Measurements from ENCODE around the gene ARHGEF19. TPM values are rescaled to one million over a fixed set of nuclear protein-coding genes. Genes with fewer than 3 reads are reported as not detected.

Gene ARHGEF19
- total and polyA plus RNA-seq, 8 donors: 10.4 to 67.7 (median 56.5) TPM

GRCh38 chr1:16208270-16208987, 4.0 kb downstream of the ARHGEF19 start:
- Histone ChIP-seq H3K27ac (no peak overlapping the region), H3K27me3 (no peaks in the 10 kb centered on the region), H3K4me1 (peaks cover 6 to 22% of the 10 kb centered on the region in 2 donors), H3K9me3 (no peaks in the 10 kb centered on the region), H3K4me3 (no peak overlapping the region), H3K36me3 (no peaks in the 10 kb centered on the region)
- DNase-seq: peak in 1 of 4 donors; percentile 68
- no peak for TF ChIP-seq CTCF (IDR thresholded peaks at IDR 0.05)
- intact Hi-C loops (cut with DNase I): no loop called here
- no peak for ATAC-seq

- no peak for ATAC-seq
- intact Hi-C loops (cut with DNase I): no loop called here
Observed at GRCh38 chr1:16207318-16208269, 4.9 kb downstream of the ARHGEF19 start.

DNA sequence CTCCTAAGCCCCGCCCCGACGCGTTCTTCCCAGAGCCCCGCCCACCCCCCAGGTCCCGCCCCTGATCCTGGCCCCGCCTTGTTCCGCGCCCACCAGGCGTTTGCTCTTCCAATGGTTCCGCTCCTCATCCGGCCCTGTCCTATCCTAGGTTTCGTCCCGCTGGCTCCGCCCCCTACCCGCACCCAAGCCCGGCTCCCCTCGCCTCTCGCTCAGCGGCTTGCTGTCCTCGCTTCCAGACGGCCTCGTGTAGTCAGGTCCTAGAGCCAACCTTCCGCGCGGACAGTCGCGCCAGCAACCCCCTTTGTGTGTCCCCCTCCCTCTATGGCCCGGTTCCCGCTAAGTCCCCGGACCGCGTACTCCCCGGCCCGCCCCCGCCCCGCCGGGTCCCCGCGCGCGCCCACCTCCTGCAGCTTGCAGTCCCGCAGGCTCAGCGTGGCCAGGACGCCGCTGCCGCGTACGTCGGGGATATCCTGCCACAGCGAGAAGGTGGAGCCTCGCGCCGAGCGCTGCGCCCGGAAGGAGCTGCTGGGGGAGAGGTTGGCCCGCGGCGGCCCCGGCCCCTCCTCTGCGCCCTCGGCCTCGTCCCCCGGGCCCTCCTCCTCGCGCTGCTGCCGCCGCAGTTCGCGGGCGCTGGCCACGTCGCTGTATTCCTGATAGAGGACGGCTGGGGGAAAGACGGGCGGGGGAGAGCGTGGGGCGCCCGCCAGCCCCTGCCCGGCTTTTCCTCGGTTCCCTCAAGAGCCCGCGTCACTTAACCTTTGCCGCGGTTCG, 5.7 kb downstream of the ARHGEF19 start:
- intact Hi-C loops (cut with DNase I): no loop called here
- Histone ChIP-seq H3K36me3 (peaks cover 0 to 6% of the 10 kb centered on the region in 2 donors), H3K27me3 (no peaks in the 10 kb centered on the region), H3K27ac (peak overlapping the region; percentile 92), H3K9me3 (no peaks in the 10 kb centered on the region), H3K4me1 (peaks cover 6 to 22% of the 10 kb centered on the region in 2 donors), H3K4me3 (peak overlapping the region; percentile 37 to 51)
- no peak for TF ChIP-seq CTCF (IDR thresholded peaks at IDR 0.05)
- peak; percentile 92 to 99 (median 98) for DNase-seq
- ATAC-seq: peak; percentile 94

More at GRCh38 chr1:16207318-16208269, 4.9 kb downstream of the ARHGEF19 start:
- Histone ChIP-seq H3K4me3 (peak overlapping the region; percentile 37 to 51), H3K36me3 (peaks cover 0 to 3% of the 10 kb centered on the region in 2 donors), H3K9me3 (no peaks in the 10 kb centered on the region), H3K27ac (peak overlapping the region; percentile 92), H3K4me1 (peaks cover 6 to 22% of the 10 kb centered on the region in 2 donors), H3K27me3 (no peaks in the 10 kb centered on the region)
- TF ChIP-seq CTCF (IDR thresholded peaks at IDR 0.05): no peak
- DNase-seq: peak in 1 of 4 donors; percentile 69

DNA sequence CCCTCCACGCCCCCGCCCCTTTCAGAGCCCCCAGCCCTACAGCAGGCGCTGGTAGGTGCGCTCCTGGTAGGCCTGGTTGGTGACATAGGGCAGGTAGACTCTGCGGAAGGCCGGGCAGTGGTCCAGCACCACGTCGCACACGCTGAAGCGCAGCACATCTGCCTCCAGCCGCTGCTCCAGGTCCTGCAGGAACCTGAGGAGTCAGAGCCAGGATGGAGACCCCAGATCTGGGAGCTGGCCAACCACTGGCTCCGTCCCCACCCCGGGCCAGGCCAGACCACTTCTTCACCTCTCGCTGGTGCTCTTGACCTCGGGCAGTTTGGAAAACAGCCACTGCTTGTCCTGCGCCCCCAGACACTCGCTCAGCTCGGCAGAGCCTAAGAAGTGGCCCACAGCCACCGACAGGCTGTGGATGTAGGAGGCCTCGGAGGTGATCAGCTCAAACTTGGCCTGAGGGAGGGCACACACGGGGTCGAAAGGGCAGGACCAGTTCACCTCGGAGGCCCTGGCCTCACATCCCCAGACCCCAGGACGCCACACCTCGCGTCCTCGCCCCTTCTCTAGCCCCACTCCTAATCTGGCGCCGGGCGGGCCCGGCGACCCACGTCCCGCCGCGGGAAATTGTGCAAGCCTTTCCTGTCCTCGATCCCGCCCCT, 6.4 kb downstream of the ARHGEF19 start:
- H3K27ac ChIP-seq: peak overlapping the region; percentile 67 to 92
- peaks cover 0 to 6% of the 10 kb centered on the region in 2 donors for H3K36me3 ChIP-seq
- TF ChIP-seq CTCF (IDR thresholded peaks at IDR 0.05): no peak
- no peaks in the 10 kb centered on the region for H3K9me3 ChIP-seq
- H3K27me3 ChIP-seq: no peaks in the 10 kb centered on the region
- peaks cover 6 to 22% of the 10 kb centered on the region in 2 donors for H3K4me1 ChIP-seq
- intact Hi-C loops (cut with DNase I): no loop called here
- peak overlapping the region; percentile 34 to 51 for H3K4me3 ChIP-seq
- ATAC-seq: no peak
- peak in 1 of 4 donors; percentile 74 for DNase-seq

All from left lung (tissue), 10 donors.